Neural progenitor cell (in vitro differentiated cells): ENCODE results near the gene GPR62. TPM values are rescaled to one million over a fixed set of nuclear protein-coding genes. Genes with fewer than 3 reads are reported as not detected.
"Not testable (repeated sequence)": the region's sequence is repeated elsewhere in the genome, so short reads cannot be mapped to it uniquely, and the experiment has no call there.

ENCODE experiments used
- DNase-seq: peaks from one replicate; pipeline ENCODE4 v3.0.0-alpha.2; 2016; ENCODE audit warnings: low spot score
- H2AFZ ChIP-seq: fragments of 200-600 bp; sonication (generic); replicated peaks from 2 replicates; pipeline ENCODE4 v1.6.1; 2016; ENCODE audit warnings: antibody characterized with exemption
- H3F3A ChIP-seq: fragments of 200-600 bp; sonication (generic); 2 replicates; pipeline ENCODE4 v1.6.1; 2016; ENCODE audit warnings: antibody characterized with exemption, low read depth
- H3K27ac ChIP-seq: fragments of 200-600 bp; sonication (generic); 2 replicates; pipeline ENCODE4 v1.5.1; 2016; ENCODE audit warnings: mild to moderate bottlenecking
- H3K27me3 ChIP-seq: fragments of 200-600 bp; sonication (generic); 2 replicates; pipeline ENCODE4 v1.6.1; 2016; ENCODE audit warnings: mild to moderate bottlenecking, moderate library complexity
- H3K36me3 ChIP-seq: fragments of 200-600 bp; sonication (generic); 2 replicates; pipeline ENCODE4 v1.5.1; 2016
- H3K4me1 ChIP-seq: fragments of 200-600 bp; sonication (generic); 2 replicates; pipeline ENCODE4 v1.6.1; 2016; ENCODE audit warnings: mixed run types
- H3K4me2 ChIP-seq: fragments of 200-600 bp; sonication (generic); 2 replicates; pipeline ENCODE4 v1.6.1; 2016
- H3K4me3 ChIP-seq: fragments of 200-600 bp; sonication (generic); 2 replicates; pipeline ENCODE4 v1.5.1; 2016
- H3K79me2 ChIP-seq: fragments of 200-600 bp; sonication (generic); 2 replicates; pipeline ENCODE4 v1.6.1; 2016; ENCODE audit warnings: low read depth
- H3K9ac ChIP-seq: fragments of 200-600 bp; sonication (generic); 2 replicates; pipeline ENCODE4 v1.6.1; 2016
- H3K9me3 ChIP-seq: fragments of 200-600 bp; sonication (generic); 2 replicates; pipeline ENCODE4 v1.5.1; 2016; ENCODE audit warnings: low read depth
- H4K20me1 ChIP-seq: fragments of 200-600 bp; sonication (generic); 2 replicates; pipeline ENCODE4 v1.6.1; 2016; ENCODE audit warnings: low read depth
- H3K27ac Mint-ChIP-seq: 3 replicates; pipeline ENCODE4 v1.8.0; 2021; ENCODE audit warnings: mixed read lengths
- H3K27me3 Mint-ChIP-seq: 2 replicates; pipeline ENCODE4 v1.8.0; 2022; ENCODE audit warnings: low read depth, mild to moderate bottlenecking, inconsistent platforms, moderate library complexity, mixed read lengths; ENCODE audit not compliant: insufficient read depth
- H3K36me3 Mint-ChIP-seq: 3 replicates; pipeline ENCODE4 v1.8.0; 2021; ENCODE audit warnings: mixed read lengths
- H3K4me1 Mint-ChIP-seq: 3 replicates; pipeline ENCODE4 v1.8.0; 2021; ENCODE audit warnings: mixed read lengths
- H3K4me3 Mint-ChIP-seq: 3 replicates; pipeline ENCODE4 v1.8.0; 2021; ENCODE audit warnings: mild to moderate bottlenecking, moderate library complexity, mixed read lengths
- H3K9me3 Mint-ChIP-seq: 3 replicates; pipeline ENCODE4 v1.8.0; 2020; ENCODE audit warnings: mixed read lengths
- CTCF ChIP-seq: fragments of 200-600 bp; sonication (generic); IDR thresholded peaks from 2 replicates; pipeline ENCODE4 v1.5.1; 2017; ENCODE audit warnings: antibody characterized with exemption, mild to moderate bottlenecking
- EZH2 ChIP-seq: fragments of 200-600 bp; sonication (generic); IDR thresholded peaks from 2 replicates; pipeline ENCODE4 v1.6.1; 2017; ENCODE audit warnings: antibody characterized with exemption, mild to moderate bottlenecking, moderate library complexity
- EZH2phosphoT487 ChIP-seq: fragments of 200-600 bp; sonication (generic); IDR thresholded peaks from 2 replicates; pipeline ENCODE4 v1.6.1; 2017; ENCODE audit warnings: antibody characterized with exemption
- total RNA-seq: library from RNA; depleted of rRNA; stranded (reverse); fragments of >200 nt; gene quantifications from 2 replicates; pipeline ENCODE4 v1.2.3, GENCODE V29; 2015; ENCODE audit warnings: low replicate concordance

Gene GPR62
- total RNA-seq, 1 donor from 2014 or later: 0.21 TPM

GRCh38 chr3:51921081-51921578, 34.1 kb upstream of the GPR62 start:
- Histone ChIP-seq H3K4me3 (no peak overlapping the region), H3K9ac (no peak overlapping the region), H3K9me3 (no peaks in the 10 kb centered on the region), H3K36me3 (no peaks in the 10 kb centered on the region), H3K4me1 (peaks cover 11% of the 10 kb centered on the region), H4K20me1 (no peaks in the 10 kb centered on the region), H2AFZ (no peak overlapping the region), H3K4me2 (no peak overlapping the region), H3F3A (no peaks in the 10 kb centered on the region), H3K27ac (no peak overlapping the region), H3K79me2 (no peaks in the 10 kb centered on the region), H3K27me3 (no peaks in the 10 kb centered on the region)
- no peak for TF ChIP-seq CTCF
- no peak for TF ChIP-seq EZH2phosphoT487
- no peak for TF ChIP-seq EZH2
- no peaks in the 10 kb centered on the region for H3K9me3 Mint-ChIP-seq
- H3K27me3 Mint-ChIP-seq: no peaks in the 10 kb centered on the region
- H3K4me1 Mint-ChIP-seq: no peaks in the 10 kb centered on the region
- H3K27ac Mint-ChIP-seq: no peak overlapping the region
- H3K4me3 Mint-ChIP-seq: no peak overlapping the region
- no peaks in the 10 kb centered on the region for H3K36me3 Mint-ChIP-seq
- no peak for DNase-seq

- H3K9me3 ChIP-seq: no peaks in the 10 kb centered on the region
- Mint-ChIP-seq H3K27me3 (peaks cover 3% of the 10 kb centered on the region), H3K36me3 (peaks cover 2% of the 10 kb centered on the region), H3K9me3 (no peaks in the 10 kb centered on the region), H3K27ac (no peak overlapping the region), H3K4me1 (no peaks in the 10 kb centered on the region), H3K4me3 (no peak overlapping the region)
- DNase-seq: no peak
- H3K79me2 ChIP-seq: no peaks in the 10 kb centered on the region
- no peaks in the 10 kb centered on the region for H3F3A ChIP-seq
- no peaks in the 10 kb centered on the region for H3K27me3 ChIP-seq
- H3K36me3 ChIP-seq: no peaks in the 10 kb centered on the region
- H3K9ac ChIP-seq: no peak overlapping the region
- no peak overlapping the region for H3K27ac ChIP-seq
- peaks cover 16% of the 10 kb centered on the region for H4K20me1 ChIP-seq
- no peak overlapping the region for H3K4me2 ChIP-seq
- H3K4me1 ChIP-seq: no peaks in the 10 kb centered on the region
- no peak for TF ChIP-seq EZH2
- TF ChIP-seq CTCF: no peak
- no peak for TF ChIP-seq EZH2phosphoT487
- no peak overlapping the region for H2AFZ ChIP-seq
- H3K4me3 ChIP-seq: no peak overlapping the region
These were observed 27.9 kb upstream of the GPR62 start for GRCh38 chr3:51927061-51927977.

- Mint-ChIP-seq H3K36me3 (peaks cover 2% of the 10 kb centered on the region), H3K27me3 (peaks cover 3% of the 10 kb centered on the region), H3K27ac (no peak overlapping the region), H3K4me3 (no peak overlapping the region), H3K4me1 (no peaks in the 10 kb centered on the region), H3K9me3 (no peaks in the 10 kb centered on the region)
- Histone ChIP-seq H3K4me3 (no peak overlapping the region), H3K27me3 (no peaks in the 10 kb centered on the region), H3K9ac (no peak overlapping the region), H3K4me1 (no peaks in the 10 kb centered on the region), H3K36me3 (no peaks in the 10 kb centered on the region), H3K79me2 (no peaks in the 10 kb centered on the region), H2AFZ (no peak overlapping the region), H3K9me3 (no peaks in the 10 kb centered on the region), H3K27ac (no peak overlapping the region), H4K20me1 (peaks cover 16% of the 10 kb centered on the region), H3F3A (no peaks in the 10 kb centered on the region), H3K4me2 (no peak overlapping the region)
- DNase-seq: no peak
- TF ChIP-seq EZH2phosphoT487 (no peak), CTCF (no peak), EZH2 (no peak)
These were observed 26.7 kb upstream of the GPR62 start for GRCh38 chr3:51928438-51928837.

- not testable (repeated sequence) for DNase-seq, H3K4me2 ChIP-seq
These were observed 26.2 kb upstream of the GPR62 start for GRCh38 chr3:51928981-51929380.

More at GRCh38 chr3:51928981-51929380, 26.2 kb upstream of the GPR62 start:
- not testable (repeated sequence) for H3K4me3 Mint-ChIP-seq, H3K36me3 Mint-ChIP-seq, H3K27me3 ChIP-seq, H3K27ac Mint-ChIP-seq, H3K36me3 ChIP-seq, H3K4me1 Mint-ChIP-seq, H2AFZ ChIP-seq, H3F3A ChIP-seq, H3K9me3 Mint-ChIP-seq, H3K27ac ChIP-seq, H3K9me3 ChIP-seq, H3K4me3 ChIP-seq, H3K9ac ChIP-seq, H3K4me1 ChIP-seq, H3K79me2 ChIP-seq, H3K27me3 Mint-ChIP-seq
- H4K20me1 ChIP-seq: peaks cover 17% of the 10 kb centered on the region
